Measurements from ENCODE around the gene ST3GAL4. TPM values are rescaled to one million over a fixed set of nuclear protein-coding genes. Genes with fewer than 3 reads are reported as not detected.

ST3GAL4 gene, protein sequence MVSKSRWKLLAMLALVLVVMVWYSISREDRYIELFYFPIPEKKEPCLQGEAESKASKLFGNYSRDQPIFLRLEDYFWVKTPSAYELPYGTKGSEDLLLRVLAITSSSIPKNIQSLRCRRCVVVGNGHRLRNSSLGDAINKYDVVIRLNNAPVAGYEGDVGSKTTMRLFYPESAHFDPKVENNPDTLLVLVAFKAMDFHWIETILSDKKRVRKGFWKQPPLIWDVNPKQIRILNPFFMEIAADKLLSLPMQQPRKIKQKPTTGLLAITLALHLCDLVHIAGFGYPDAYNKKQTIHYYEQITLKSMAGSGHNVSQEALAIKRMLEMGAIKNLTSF
- total RNA-seq: 13.2 and 13.5 TPM in 2 replicates

DNA sequence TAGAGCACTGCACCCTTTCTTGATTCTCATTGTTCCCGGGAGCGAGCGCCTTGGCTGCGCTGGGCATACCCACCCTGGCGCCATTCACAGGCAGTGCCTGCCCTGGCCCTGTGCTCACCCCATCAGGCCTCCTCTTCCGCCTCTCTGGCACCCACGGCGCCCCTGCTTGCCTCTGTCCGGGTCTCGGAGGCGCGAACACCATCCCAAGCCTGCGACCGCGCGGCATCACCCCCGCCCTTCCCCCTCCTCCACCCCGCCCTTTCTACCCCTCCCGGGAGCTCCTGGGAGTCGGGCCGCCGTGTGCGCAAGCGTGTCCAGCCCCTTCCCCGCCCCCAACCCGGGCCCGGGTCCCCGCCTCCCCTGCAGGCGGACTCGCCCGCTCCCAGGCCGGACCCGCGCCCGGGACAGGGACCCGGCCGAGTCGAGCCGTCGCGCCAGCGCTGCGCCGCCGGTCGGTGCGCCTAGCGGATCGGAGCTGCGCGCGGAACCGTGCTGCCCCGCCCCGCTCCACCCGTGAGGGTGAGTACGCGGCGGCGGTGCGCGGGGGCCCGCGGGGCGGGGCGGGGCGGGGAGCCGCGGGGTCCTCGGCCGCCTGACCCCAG is at the start of gene ST3GAL4:
Gene ST3GAL4 (plus strand): TSS at position 363 of the 602 bp plus-strand sequence. CDS start 50,470 bp downstream, outside the sequence.

Other genes with a start within 250 kb of the ST3GAL4 start
- gene RPUSD4, start 144.0 kb upstream of the ST3GAL4 start, total RNA-seq: 26.1 and 41.5 TPM in 2 replicates
- 24.3 and 26.5 TPM in 2 replicates for gene FAM118B, start 143.9 kb upstream of the ST3GAL4 start, total RNA-seq
- 45.6 and 49.2 TPM in 2 replicates for gene SRPRA, start 86.8 kb upstream of the ST3GAL4 start, total RNA-seq
- 9.4 and 10.6 TPM in 2 replicates for gene FOXRED1, start 86.5 kb upstream of the ST3GAL4 start, total RNA-seq
- 4.4 and 5.3 TPM in 2 replicates for gene TIRAP, start 72.6 kb upstream of the ST3GAL4 start, total RNA-seq
- gene DCPS, start 51.6 kb upstream of the ST3GAL4 start, total RNA-seq: 5.5 and 7.3 TPM in 2 replicates

All from dermis lymphatic vessel endothelial cell (primary cell).